HG02840 (cell line): ENCODE data around the gene TNNT2.

Experiments
- ATAC-seq: cut with Tn5 transposase; IDR thresholded peaks from one replicate; pipeline ENCODE4 v1.9.1; 2021; ENCODE audit warnings: mild to moderate bottlenecking, moderate library complexity, moderate number of reproducible peaks; ENCODE audit not compliant: unreplicated experiment, low FRiP score

The TNNT2 gene

DNA sequence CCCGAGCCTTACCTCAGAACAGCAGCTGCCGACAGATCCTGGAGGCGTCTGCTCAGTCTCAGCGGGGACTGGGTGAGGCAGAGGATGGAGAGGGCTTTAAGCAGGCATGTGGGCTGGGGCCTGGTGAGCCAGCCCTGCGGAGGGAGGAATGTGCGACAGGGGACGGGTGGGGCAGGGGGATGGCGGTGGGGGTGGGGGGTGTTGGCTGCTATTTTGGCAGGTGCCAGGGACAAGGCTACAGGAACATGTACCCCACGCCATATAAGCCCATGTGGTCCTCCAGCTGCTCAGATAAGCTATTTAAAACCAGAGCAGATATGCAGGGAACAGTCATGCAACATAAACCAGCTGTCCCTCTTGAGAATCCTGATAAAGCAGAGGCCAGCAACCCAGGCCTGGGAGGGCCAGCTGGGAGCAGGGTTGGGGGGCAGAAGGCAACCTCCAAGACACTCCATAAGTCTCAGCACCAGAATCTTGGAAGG, at the start of gene TNNT2:
TNNT2 (minus strand) TSS at position 70 of the 482 bp plus-strand sequence. CDS start 4,426 bp downstream, outside the sequence.
- ATAC-seq: no peak

DNA sequence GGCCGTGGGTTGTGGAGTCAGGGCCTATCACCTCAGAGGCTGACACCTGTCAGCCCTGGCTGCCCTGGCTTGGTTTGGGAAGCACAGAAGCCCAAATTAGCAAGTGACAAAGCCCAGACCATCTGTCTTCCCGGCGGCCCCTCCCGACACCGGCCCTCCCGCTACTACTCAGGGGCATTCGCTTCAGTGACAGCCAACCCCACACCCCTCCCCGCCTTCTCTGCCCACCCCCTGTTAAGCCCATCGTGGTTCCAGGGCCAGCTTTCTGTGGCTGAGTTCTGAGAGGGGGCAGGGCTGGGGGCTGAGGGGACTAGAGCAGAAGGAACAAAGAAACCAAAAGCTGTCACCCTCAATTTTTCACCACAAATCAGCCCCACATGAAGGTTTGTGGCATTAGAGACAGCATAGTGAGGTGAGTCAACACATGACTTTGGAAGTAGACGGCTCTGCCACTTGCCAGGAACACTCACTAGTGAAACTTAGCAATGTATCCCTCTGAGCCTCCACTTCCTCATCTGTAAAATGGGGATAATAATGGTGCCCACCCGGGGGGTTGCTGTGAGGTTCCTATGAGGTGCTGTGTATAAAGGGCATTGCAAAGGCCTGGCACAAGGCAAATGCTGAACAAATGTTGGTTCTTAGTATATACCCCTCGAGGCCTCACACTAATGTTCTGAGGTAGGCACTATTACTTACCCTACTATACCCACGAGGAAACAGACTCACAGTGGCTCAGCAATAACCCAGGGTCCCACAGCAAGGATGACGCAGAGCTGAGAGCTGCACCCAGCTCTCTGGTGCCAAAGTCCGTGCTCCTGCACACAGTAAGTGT, 49.2 kb upstream of the TNNT2 start:
- no peak for ATAC-seq

DNA sequence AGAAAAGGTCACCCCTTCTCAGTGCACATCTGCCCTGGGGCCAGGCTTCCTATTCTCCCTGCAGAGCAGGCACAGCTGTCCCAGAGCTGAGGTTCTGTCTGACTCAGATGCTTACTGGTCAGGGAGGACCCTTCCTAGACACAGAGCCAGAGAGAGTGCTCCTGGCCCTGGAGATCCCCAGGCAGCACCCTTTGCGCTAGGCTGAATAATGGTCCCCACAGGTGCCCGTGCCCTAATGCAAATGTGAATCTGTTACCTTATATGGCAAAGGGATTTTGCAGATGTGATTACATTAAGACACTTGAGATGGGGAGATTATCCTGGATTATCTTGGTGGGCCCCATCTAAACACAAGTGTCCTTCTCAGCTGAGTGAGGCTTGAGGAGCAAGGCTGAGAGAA, 46.7 kb upstream of the TNNT2 start:
- no peak for ATAC-seq

DNA sequence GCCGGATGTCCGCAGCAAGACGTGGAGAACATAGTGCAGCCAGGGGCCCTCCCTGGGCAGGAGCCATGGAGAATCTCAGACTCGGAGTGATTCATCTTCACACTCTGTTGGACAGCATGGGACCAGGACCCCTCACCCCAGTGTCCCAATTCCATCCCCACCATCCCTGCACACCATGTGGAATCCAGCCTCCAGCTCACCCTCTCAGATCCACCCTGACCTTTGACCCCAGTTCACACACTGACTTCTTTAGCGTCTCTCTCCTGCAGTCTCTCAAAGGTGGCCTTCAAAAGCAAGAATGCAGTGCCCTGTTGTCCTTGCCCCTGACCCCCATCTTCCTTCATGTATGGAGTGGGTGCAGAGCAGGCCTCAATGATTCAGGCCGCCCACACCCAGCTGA, 46.2 kb upstream of the TNNT2 start:
- no peak for ATAC-seq

DNA sequence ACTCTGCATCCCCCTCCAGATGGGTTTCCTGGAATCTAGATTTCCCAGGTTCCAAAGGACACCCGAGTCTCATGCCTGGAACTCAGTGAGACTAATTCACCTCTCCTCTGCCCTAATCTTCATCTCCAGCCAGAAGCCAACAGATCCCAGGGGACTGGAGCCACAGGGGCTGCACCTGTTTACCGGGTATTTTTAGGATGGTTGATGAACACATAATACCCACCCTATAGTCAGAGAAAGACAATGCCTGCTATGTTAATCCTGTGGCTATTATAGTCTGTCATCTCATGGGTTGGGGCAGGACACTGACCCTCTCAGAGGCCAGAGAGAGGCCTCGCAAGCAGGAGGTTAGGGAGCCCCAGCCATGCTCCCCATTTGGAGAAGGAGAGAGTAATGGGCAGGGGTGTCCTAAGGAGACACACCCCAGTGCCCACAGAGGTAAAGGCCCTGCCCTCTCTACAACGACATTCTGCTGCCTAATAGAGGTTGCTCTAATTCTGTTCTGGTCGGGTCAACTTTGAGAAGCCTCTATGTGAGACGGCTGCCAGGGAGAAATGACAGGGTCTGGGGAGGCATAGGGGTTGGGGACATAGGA, 45.1 kb upstream of the TNNT2 start:
- ATAC-seq: no peak

DNA sequence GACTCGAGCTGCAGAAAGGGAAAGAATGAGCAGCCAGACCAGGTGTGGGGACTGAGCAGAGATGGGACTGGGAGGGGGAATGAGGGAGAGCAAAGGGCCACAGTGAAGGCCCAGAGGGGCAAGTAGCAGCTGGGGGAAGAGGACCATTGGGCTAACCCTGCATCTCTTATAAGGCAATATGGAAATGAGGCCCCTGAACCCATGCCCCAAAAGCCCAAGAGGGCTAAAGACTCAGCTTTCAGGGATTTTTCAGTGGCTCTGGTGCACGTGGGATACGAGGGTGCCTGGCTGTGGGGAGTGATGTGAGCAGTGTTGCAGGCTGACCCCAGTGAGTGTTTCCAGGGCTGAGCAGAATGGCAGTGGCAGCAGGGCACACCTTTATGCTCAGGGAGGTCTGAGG, 44.5 kb upstream of the TNNT2 start:
- no peak for ATAC-seq

DNA sequence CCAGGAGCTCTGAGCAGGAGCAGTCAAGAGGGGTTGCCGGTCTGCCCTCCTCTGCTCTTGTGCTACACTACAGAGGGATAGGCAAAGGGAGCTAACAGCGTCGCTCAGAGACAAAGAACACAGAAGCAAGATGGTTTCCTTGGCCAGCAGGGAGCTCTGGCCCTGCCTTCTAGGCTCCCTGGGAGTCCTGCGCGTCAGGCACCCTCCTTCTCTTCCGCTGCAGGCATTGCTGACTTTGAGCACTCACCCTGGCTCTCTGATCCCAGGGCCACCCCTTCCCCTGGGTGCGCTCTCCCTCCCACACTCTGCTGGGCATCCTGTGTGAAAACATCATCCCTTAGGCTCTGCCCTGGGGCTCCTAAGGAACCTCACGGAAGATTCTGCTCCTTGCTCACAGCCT, 43.6 kb upstream of the TNNT2 start:
- ATAC-seq: no peak

DNA sequence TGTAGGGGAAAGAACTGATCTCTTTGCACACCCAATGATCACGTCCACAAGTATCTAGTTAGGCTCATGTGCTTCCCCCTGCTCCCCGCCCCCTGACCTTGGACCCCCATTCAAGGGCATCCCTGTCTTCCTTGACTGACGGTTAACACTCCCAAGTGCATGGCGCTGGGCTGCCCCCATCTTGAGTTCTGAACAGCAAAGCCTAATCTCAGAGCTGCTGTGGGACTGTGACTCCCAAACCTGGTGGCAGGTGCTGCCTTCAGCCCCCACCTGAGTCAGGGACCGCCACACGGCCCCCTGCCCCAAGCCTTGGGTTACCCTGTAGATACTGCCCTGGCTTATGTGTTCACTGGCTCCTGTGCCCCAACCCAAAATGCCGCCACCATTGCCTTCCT, 43.1 kb upstream of the TNNT2 start:
- no peak for ATAC-seq

DNA sequence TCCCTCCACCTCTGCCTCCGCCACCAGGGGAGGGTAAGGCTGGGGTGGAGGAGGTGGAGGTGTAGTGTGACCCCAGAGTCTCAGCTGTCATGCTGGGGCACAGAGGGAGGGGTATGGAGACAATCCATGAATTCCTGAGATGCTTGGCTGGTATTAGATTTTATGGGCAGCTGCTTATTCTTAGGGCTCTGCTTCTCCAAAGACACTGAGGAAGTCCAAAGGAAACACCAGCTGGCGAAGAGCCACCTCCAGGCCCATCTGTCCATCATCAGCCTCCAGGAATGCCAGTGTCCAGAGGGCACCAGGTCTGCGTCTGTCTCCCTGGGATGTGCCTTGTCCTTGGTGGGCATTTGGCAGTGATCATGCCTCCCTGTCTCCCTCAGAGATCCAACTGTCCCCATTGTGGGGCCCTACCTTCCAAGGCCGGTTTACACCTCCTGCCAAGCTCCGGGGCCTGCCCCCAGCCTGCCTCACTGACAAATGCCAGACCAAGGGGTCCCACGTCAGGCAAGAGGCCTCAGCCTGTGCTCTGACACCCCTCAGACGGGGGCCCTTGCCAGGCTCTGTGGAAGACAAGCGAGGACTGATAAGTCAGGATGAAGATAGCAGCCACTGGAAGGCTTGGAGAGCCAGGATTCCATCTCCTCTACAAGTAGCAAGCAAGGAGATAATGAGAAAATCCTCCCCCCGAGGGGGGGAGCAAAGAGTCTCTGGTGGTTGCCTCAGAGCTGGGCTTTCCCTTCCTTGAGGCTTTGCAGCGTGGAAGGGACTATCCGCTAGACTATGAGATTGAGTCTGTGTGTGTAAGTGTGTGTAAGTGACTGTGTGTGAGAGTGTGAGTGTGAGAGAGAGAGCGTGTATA, 42.5 kb upstream of the TNNT2 start:
- no peak for ATAC-seq

DNA sequence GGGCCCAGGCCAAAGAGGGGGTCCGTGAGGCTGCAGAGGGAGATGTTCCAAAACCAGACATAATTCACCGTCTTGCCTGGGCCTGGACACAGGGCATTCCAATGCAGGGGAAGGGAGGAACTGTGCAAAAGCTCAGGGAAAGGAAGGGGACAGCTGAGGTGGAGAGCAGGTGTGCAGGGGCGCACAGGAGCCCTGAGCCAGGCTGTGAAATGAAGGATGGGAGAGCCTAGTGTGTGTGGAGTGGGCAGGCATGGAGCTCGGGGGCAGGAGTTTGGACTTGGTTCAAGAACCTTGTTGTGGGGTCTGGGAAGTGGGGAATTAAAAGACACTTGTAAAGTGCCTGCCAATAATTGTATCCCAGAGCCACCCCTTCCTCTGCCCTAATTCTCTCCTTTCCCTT, 41.8 kb upstream of the TNNT2 start:
- no peak for ATAC-seq

DNA sequence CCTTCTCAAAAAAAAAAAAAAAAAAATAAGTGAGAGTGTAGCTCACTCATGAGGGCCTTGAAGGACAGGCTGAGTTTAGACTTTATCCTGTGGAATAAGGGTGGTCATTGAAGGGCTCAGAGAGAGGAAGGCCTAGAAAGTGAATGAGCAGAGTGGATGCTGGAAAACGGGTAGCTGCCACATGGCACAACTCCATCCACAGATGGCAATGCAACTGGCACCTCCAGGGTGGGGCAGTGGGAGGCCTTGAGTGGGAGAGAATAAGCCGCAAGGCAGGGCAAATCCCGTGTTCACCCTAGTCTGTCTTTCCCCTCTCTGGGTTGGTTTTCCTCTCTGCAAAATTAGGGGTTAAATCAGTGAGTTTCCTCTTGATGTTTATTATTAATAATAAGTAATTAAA, 41.0 kb upstream of the TNNT2 start:
- no peak for ATAC-seq

DNA sequence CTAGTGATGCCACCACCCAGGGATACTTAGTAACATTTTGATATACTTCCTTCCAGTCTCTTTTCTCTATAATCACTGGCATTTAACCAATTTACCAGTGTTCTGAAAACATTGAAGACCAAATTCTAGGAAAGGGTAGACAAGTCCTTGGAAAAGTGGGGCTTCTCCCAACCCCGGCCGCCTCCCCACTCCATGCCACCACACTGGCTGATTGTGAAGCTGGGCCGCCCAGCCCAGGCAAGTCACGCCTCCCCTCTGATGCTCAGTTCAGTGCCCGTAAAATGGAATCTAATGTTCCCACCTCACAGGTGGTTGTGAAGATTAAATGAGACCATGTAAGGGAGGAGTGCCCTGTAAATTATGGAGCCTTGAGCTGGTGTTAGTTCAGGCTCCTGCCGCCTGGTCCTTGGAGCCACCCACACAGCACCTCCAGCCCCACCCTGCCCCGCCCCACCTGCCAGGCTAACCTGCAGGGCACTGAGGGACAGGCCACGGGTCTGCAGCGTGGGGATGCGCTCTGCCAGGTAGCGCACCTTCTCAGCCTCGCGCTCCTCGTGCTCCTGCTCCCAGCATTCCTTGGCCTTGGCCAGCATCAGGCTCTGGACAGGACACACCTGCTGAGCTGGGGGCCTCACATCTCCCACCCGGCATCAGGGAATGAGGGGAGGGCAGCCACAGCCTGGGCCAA, 36.7 kb upstream of the TNNT2 start:
- no peak for ATAC-seq

DNA sequence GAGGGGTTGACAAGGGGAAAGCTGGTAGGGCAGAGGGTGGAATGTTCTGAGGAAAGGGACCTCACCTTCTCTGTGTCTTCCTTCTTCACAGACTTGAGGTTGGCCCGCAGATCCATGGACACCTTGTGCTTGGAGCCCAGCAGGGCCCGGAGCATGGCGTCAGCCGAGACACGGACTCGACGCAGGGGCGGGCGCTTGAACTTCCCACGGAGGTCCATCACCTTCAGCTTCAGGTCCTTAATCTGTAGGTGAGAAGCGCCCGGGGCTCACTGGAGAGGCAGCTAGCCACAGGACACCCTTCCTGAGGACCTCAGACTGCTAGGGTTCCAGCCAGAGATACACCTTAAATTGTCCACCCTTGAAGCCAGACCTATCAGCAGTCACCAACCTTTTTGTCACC, 33.8 kb upstream of the TNNT2 start:
- ATAC-seq: no peak

DNA sequence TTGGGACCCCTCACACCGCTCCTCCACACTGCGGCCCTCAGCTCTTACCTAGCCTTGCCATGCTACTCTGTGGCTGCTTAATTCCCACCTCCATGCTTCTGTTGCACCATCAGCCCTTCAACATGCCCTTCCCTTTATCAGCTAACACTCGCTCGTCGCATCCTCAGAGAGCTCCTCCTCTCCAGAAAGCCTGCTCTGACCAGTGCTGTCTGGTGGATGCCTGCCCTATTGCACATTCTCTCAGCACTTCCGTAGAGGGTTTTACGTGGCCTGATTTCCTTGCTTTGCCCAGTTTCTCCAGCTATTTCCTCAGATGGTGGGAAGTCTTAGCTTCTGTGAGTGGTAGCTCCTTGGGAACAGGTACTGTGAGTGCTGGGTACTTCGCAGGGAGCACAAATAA, 32.0 kb upstream of the TNNT2 start:
- no peak for ATAC-seq

DNA sequence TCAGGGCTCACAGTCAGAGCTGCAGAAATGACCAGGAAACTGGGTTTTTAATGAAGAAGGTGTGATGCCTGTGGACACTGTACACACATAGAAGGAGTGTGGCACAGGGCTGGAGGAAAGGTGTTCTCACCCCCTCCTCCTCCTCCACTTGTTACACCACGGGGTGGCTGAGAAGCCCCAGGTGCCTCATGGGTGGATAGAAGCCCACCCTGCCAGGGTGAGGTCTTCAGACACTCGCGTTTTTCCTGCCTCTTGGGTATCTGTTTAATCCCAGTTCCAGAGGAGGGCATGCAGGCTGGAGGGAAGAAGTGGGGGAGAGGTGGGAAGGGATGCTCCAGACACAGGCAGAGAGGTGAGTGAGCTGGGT, 31.3 kb upstream of the TNNT2 start:
- no peak for ATAC-seq

DNA sequence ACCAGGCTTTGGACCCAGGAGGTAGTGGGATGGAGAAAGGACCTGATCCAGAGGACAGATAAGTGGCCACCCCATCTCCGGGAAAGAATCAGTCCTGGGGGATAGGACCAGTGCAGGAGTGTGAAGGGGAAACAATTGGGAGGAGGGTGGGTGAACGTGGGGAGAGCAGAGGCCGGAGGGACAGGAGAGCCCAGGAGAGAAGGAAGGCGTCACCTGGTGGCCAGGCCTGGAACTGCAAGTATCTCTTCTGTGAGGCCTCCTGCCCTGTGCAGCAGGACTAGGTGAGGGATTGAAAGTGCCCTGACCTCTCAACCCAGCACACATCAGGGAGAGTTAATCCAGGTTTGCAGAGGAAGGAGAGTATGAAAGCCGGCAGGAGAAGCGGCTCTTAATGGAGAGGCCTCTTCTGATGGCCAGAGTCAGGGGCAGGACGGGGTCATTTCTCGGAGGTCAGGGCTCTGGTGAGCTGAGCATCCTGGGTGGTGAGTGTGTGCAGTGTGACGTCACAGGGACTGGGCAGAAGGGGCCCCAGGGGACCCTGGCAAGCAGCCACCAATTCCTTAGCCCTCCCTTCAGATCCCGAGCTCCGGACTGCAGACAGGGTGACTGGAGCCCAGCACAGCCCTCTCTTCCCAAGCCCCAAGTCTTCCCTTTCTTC, 30.8 kb upstream of the TNNT2 start:
- no peak for ATAC-seq

DNA sequence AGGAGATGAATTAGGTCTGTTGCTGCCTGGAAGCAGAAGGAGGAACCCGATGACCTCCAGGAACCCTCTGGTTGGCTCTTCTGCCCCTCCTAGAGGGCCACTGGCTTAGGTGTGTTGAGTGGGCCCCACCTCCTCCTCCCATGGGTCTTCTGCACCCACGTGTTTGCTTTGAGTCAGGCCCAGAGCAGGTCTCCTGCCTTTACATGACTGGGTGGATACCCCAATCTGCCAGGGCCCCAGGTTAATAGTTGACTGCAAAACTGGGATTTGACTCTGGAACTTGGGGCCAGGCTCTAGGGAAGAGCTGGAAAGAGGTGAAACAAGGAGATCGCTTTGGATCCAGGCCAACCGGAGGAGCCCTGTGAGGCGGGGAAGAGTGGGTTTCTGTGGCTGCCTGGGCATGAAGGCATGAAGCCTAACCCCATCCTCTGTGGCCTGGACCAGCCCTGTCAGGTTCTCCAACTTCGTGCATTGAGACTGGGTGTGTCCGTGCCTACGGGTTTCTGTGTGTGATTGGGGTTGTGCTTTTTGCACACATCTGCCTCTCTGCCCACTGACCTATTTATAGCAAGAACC, 29.4 kb upstream of the TNNT2 start:
- no peak for ATAC-seq

DNA sequence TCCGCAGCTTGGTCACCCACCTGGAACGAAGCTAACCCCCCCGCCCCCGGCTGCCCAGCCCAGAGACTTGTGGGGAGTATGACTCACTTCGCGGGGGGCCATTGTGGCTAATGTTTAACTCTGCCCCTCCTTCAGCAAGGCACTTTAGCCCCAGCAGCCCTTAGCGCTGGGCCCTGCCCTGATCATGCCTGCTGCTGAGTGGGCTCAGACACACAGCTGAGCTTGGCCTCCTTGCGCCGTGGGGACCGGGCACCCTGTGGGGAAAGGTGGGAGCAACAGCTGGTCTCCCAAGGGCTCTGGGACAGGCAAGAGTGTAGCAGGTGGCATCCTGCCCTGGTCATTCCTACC, 28.0 kb upstream of the TNNT2 start:
- no peak for ATAC-seq

DNA sequence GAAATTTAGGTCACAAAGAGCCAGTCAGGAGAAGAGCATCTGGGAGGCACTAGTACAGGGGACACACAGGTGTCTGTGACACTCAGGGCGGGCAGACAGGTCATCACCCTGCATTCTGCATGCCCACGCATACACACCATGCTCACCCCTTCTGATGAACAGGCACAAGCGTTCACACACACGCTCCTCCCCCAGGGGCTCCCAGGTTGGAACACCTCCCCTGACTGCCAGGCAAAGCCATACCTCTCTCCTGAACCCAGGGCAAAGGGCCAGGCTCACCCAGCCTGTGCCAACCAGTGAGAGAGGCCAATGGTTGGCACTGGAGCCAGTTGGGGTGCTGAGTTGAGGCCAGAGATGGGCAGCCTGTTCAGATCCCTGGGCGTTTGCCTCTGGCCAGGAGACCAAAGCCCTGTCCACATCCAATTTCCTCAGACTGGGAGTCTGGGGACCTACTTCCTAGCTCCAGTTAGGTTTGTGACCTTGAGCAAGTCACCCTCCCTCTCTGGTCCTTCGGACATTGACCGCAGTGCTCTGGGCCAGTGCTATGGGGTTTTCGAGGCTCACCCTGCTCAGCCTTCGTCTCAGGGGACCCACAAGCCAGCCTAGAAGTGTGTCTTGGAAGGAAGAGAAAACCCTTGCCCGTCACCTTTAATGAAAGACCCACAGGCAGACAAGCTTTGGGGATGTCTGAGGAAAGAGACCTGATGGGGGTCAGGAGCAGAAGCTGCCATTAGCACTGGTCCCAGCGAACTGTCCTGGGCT, 27.4 kb upstream of the TNNT2 start:
- ATAC-seq: no peak
